IMR-90 (cell line): Measurements from ENCODE around the gene OTUD5.

Experiments used
- BHLHE40 ChIP-seq: fragments of 150-350 bp; IDR thresholded peaks from 2 replicates; pipeline ENCODE4 v1.6.1; 2016; ENCODE audit warnings: mild to moderate bottlenecking, low read depth, low read length
- CEBPB ChIP-seq: IDR thresholded peaks from 2 replicates; pipeline ENCODE4 v1.6.1; 2012; ENCODE audit warnings: low read depth, low read length, improper control_type of control experiment
- CHD1 ChIP-seq: IDR thresholded peaks from 2 replicates; pipeline ENCODE4 v1.6.1; 2012; ENCODE audit warnings: low read depth, low read length, improper control_type of control experiment
- CTCF ChIP-seq: conservative IDR thresholded peaks from 2 replicates; pipeline ENCODE4 v1.5.1; 2012; ENCODE audit warnings: mild to moderate bottlenecking, low read depth, low read length, improper control_type of control experiment
- MAFK ChIP-seq: IDR thresholded peaks from 2 replicates; pipeline ENCODE4 v1.6.1; 2012; ENCODE audit warnings: low read depth, low read length, improper control_type of control experiment
- POLR2A ChIP-seq: IDR thresholded peaks from 2 replicates; pipeline ENCODE4 v1.6.1; 2012; ENCODE audit warnings: mild to moderate bottlenecking, low read depth, low read length
- RAD21 ChIP-seq: IDR thresholded peaks from 2 replicates; pipeline ENCODE4 v1.6.1; 2012; ENCODE audit warnings: low read length, improper control_type of control experiment
- RFX5 ChIP-seq: IDR thresholded peaks from 2 replicates; pipeline ENCODE4 v1.8.0; 2012; ENCODE audit warnings: low read depth, mild to moderate bottlenecking, low read length, moderate library complexity
- SMC3 ChIP-seq: fragments of 150-350 bp; IDR thresholded peaks from 2 replicates; pipeline ENCODE4 v1.6.1; 2016; ENCODE audit warnings: low read depth, mild to moderate bottlenecking, antibody characterized with exemption, low read length, moderate library complexity

GRCh38 chrX:48992341-48992740 is 34.9 kb upstream of the OTUD5 start:
- TF ChIP-seq BHLHE40 = no peak
- no peak for TF ChIP-seq CTCF
- TF ChIP-seq RAD21 = no peak
- no peak for TF ChIP-seq RFX5
- no peak for TF ChIP-seq CHD1
- no peak for TF ChIP-seq POLR2A
- no peak for TF ChIP-seq MAFK
- no peak for TF ChIP-seq CEBPB
- TF ChIP-seq SMC3 = no peak
